Activated T-cell treated with anti-CD3 and anti-CD28 coated beads for 1 hour (primary cell): ENCODE data around the gene CD37.
"Not testable (repeated sequence)": the region's sequence is repeated elsewhere in the genome, so short reads cannot be mapped to it uniquely, and the experiment has no call there.

Source experiments
- DNase-seq: peaks from one replicate; pipeline ENCODE4 v3.0.0-alpha.2; 2020; ENCODE audit warnings: low read depth

The CD37 gene, protein sequence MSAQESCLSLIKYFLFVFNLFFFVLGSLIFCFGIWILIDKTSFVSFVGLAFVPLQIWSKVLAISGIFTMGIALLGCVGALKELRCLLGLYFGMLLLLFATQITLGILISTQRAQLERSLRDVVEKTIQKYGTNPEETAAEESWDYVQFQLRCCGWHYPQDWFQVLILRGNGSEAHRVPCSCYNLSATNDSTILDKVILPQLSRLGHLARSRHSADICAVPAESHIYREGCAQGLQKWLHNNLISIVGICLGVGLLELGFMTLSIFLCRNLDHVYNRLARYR

DNA sequence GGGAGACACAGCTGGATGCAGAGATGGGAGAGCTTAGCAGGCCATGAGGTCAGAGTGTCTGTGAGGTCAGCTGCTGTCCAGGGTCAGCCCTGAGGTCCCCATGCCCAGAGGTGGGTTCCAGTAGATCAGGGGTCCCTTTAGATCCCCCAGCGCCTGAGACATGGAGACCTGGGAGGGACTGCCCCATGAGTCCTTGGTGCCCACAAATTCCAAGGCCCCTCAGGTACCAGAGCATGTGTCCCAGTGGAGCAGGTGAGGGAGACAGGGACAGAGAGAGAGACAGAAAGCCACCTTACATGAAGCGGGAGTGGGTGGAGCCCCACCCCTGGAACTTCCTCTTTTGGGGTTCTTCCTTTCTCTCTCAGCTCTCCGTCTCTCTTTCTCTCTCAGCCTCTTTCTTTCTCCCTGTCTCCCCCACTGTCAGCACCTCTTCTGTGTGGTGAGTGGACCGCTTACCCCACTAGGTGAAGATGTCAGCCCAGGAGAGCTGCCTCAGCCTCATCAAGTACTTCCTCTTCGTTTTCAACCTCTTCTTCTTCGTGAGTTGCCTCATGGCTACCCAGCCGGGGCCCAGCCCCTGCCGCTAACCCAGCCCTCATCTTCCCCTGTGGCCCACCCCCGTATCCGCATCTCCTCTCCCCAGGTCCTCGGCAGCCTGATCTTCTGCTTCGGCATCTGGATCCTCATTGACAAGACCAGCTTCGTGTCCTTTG lies at the start of gene CD37:
TSS of gene CD37 (plus strand) at position 336 of the 713 bp plus-strand sequence. CDS start at position 471, 135 bp downstream.
- peak; percentile 44 for DNase-seq

DNA sequence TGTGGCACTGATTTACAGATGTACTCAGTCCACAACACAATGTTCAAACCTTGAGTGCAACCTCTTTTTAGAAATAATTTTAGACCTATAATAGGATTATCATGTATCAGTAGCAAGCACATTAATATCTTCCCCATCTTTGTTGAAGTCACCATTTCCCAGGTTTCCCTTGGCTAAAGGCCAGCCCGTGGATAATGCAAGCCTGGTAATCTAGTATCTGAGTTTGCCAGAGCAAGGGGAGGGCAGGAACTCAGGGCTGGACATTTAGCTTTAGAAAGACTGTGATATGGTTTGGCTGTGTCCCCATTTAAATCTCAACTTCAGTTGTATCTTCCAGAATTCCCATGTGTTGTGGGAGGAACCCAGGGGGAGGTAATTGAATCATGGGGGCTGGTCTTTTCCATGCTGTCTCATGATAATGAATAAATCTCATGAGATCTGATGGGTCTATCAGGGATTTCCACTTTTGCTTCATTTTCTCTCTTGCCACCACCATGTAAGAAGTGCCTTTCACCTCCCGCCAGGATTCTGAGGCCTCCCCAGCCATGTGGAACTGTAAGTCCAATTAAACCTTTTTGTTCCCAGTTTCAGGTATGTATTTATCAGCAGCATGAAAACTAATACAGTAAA lies 48.0 kb upstream of the CD37 start:
- no peak for DNase-seq

DNA sequence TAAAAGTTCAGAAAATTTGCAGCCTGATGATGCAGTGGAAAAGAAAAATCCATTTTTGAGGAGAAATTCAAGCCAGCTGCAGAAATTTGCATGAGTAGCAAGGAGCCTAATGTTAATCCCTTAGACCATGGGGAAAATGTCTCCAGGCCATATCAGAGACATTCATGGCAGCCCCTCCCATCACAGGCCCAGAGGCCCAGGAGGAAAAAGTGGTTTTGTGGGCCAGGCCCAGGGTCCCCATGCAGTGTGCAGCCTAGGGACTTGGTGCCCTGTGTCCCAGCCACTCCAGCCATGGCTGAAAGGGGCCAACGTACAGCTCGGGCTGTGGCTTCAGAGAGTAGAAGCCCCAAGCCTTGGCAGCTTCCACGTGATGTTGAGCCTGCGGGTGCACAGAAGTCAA lies 47.0 kb upstream of the CD37 start:
- DNase-seq, result not testable (repeated sequence)

DNA sequence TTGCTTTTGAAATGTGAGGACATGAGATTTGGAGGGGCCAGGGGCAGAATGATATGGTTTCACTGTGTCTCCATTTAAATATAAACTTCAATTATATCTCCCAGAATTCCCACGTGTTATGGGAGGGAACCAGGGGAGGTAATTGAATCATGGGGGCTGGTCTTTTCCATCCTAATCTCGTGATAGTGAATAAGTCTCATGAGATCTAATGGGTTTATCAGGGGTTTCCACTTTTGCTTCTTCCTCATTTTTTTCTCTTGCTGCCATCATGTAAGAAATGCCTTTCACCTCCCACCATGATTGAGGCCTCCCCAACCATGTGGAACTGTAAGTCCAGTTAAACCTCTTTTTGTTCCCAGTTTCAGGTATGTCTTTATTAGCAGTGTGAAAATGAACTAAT lies 45.9 kb upstream of the CD37 start:
- DNase-seq, result not testable (repeated sequence)

DNA sequence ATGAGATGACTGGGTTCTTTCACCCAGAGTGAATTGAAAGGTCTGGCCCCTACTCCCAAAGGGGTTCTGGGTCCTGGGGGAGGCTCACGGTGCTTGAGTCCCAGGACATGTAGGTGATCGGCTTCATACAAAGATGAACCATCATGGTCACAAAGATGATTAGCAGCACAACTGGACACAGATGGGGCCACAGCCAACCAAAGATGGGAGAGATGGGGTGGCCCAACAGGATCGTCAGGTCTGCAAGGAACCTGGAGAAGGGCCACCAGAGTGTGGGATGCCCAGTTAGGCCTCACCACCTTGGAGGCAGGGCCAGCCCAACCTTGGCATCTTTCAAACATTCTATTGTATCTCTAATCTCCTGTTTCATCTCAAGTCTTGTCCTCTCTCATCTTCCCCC lies 44.7 kb upstream of the CD37 start:
- no peak for DNase-seq

DNA sequence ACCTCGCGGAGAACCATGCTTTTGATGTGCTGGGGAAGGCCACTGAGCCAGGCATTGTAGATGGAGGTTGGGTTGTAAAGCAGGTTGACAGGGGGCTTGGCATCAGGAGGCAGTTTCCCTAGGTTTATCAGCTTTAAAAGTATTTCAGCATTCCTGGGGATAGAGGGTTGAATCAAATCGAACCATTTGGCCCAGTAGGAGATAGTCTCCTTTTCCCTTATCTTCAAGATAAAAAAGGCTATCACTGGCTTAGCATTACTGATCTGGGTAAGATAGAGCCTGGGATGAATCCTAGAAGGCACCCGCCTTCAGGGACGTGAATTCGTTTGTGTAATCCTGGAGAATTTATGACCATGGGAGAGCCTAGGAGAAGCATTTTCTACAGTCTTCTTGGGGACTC lies 40.8 kb upstream of the CD37 start:
- no peak for DNase-seq

DNA sequence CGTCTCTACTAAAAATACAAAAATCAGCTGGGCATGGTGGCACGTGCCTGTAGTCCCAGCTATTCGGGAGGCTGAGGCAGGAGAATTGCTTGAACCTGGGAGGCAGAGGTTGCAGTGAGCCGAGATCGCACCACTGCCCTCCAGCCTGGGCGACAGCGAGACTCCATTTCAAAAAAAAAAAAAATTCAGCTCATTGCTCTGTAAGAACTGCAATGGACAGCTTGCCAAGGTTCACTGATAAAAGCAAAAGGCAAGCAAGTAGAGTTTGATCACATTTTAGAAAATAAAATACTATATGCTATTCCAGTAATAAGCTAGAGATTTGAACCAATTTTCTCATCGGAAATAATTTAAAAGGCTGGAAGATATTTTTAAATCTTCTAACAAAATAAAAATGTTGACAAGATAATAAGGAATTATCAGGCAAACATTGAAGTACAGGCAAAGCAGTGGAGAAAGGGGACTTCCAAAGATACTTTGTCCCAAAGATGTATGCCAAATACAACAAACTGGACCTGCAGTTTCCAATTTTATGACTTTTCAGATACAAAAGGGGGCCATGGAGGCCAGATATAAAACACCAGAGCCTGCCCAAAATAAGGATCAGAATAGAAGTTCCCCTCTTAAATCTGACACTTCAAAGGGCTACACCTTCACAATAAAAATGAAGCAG lies 39.9 kb upstream of the CD37 start:
- no peak for DNase-seq

DNA sequence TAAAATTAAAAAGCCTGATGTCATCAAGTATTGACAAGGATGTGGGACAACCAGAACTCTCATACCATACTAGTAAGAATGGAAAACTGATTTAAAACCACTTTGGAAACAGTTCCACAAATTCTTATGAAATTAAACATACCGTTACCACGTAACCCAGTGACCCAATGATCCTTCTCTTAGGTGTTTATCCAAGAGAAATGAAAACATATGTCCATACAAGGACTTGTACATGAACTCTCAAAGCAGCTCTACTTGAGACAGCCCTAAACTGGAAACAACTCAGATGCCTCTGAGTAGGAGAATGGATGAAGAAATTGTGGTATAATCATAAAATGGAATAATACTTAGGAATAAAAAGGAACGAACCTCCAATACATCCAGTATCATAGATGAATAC lies 37.8 kb upstream of the CD37 start:
- no peak for DNase-seq

DNA sequence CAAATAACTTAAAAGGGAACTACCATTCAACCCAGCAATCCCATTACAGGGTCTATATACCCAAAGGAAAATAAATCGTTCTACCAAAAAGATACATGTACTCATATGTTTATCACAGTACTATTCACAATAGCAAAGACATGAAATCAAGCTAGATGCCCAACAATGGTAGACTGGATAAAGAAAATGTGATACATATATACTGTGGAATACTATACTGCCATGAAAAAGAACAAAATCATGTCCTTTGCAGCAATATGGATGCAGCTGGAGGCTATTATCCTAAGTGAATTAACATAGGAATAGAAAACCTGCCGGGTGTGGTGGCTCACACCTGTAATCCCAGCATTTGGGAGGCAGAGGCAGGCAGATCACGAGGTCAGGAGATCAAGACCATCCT lies 36.6 kb upstream of the CD37 start:
- DNase-seq, result not testable (repeated sequence)

DNA sequence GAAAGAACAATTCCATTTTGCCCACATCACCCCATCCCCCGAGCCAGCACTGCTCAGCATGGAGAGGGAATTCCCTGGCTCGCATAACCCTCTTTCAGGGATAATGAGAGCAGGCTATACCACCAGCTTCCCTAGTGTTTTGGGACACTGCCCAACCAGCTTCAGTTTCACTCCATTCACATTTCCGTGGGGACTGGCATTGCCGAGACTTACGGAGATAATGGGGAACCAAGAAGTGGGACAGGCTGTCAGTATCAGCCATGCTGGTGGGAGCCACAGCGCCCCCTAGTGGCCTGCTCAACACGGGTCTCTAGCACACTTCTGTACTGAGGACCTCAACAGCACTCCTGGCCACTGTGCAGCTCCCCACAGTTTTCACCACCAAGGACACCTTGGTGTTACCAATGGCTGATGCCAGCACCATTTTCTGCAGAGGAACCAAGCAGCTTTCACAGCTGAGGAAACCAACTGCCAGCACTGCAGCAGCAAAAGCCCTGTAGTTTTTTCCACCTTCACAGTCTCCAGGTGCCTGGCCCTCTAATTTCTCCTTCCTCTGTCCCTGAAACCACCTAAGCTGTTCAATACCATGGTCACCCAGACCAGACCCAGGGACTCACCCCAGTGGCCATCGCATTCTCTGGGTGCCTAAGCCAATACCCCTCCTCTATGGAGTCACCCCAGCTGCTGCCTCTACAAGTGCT lies 33.9 kb upstream of the CD37 start:
- DNase-seq, result peak; percentile 76

DNA sequence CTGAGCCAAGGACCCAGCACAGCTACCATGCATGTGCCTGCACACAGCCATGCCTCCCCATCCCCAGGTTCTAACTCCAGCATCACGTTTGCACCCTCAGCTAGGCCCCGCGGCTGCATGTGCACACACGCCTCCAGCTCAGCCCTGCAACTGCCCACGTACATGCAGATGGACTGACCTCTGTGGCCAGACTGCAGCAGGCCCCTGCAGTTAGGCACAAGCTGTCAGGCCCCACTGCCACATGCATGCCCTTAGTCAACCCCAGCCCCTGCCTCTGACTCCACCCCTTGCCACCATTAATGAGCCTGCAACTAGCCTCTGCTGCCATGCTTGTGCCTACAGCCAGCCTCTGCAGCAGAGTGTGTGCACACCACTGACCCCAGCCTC lies 33.3 kb upstream of the CD37 start:
- DNase-seq, result no peak

DNA sequence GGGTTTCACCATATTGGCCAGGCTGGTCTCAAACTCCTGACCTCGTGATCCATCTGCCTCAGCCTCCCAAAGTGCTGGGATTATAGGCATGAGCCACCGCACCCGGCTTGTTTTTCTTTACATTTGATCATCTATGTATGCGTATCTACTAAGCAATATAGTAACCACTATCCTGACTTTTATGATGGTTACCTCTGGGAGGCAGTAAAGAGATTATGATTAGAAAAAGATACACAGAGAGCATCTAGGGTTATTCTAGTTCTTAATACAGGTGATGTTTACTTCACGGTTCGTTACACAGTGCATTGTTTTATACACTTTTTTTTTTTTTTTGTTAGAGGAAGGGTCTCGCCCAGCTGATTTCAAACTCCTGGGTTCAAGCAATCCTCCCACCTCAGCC lies 28.5 kb upstream of the CD37 start:
- DNase-seq, result not testable (repeated sequence)

DNA sequence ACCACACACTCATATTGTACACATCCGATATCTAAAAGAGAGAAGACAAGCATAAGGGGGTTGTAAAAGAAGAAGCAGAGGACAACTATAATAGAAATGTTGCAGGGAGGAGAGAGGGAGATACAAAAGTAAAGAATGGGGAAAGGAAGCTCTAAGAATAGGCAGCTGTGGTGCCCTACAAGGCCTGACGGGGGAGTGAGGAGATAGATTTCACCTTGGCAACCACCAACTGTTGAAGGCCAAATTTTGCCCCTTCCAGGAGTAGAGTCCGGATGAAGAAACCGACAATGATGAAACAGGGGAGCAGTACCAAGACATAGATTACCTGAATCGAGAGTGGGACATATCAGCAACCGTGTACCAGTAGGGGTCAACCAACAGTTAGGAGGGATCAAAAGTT lies 26.1 kb upstream of the CD37 start:
- no peak for DNase-seq

DNA sequence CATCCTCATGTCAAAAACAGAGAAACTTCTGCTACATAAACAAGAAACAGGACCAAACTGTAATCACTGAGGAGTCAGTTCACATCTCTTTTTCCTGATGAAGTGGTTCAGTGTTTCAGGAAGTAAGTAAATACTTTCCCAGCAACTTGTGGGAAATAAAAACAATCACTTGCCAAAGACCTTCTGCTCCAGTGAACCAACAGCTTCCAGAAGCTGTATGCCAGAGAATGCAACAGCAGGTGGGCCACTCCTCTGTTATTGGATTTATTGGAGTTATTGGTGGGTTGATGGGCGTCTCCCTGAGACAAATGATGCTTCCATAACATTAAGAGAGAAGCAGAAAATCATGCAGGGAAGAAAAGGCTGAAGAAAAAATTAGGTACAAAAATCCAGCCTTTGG lies 20.1 kb upstream of the CD37 start:
- DNase-seq, result no peak

DNA sequence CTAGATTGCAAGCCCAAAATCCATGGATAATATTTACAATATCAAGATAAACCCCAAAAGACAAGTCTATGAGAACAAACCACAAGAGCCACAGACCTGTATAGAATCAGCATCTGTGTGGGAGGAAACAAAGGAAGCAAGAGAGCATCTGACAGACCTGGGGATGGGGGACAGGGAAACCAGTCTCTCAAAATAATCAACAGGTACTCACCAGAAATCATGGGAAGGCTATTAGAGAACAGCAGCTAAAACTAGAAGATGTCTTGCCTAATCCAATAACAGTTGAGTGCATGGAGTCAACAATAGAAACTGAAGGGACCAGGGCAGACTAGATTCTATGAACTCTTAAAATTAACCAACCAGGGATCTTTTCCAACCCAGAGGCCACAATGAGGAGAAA lies 18.9 kb upstream of the CD37 start:
- DNase-seq, result no peak

DNA sequence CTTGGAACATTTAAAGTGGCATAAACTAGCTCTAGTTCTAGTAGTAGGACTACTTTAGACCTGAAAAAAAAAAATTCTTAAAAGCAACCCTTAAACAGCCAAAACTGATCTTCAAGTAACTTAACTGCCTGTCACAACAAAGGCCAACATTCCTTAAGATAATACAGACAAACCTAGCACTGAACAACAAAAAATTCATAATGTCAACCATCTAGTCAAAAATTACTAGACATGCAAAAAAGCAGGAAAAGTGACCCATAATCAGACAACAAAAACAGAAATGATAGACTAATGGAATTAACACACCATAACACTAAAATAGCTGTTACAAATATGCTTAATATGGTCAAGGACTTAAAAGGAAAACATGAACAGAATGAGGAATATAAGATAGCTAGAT lies 16.9 kb upstream of the CD37 start:
- no peak for DNase-seq

DNA sequence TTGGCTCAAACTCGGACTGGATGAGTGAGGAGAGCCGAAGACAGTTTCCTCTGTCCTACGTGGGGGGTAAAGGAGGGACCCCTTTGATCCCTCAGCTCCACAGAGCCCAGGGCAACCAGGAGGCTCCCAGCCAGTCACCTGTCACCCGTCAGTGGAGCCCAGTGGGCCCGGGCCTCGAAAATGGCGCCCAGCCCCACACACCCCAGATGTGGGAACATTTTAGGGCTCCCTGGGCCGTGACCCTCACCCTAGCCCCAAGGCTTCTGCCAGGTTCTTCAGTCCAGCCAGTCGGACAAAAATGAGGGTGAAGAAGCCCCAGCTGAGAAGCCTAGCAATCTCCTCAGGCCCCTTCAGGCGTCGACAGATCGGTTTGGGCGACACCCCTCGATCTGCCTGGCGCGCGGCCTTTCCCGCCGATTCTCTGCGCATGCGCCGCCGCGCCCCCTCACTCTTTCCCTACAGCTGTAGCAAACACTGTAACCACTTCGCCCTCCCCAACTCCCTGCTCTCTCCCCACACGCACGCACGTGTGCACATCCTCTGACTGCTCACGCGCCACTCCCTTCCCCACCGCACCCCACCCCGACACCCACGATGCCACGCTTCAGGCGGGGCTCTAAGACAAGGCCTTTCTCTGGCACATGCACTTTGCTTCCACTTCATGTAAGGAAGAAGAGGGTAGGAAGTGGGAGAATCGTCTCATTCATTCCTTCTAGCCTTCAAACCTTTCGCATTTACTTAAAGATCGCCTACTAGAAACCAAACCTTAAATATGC lies 10.2 kb upstream of the CD37 start, which contains the start of gene SLC6A16:
TSS of gene SLC6A16 (minus strand) at position 391 of the 776 bp plus-strand sequence. CDS start 13,844 bp downstream, outside the sequence.
- DNase-seq, result no peak

DNA sequence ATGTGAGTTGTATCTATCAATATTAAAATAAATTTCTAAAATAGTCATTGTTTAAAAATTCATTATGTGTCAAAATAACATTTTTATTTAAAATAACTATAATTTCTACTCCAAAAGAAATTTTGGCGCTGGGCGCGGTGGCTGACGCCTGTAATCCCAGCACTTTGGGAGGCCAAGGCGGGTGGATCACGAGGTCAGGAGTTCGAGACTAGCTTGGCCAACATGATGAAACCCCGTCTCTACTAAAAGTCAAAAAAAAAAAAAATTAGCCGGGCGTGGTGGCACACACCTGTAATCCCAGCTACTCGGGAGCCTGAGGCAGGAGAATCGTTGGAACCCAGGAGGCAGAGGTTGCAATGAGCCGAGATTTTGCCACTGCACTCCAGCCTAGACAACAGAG lies 9.4 kb upstream of the CD37 start:
- DNase-seq, result not testable (repeated sequence)

DNA sequence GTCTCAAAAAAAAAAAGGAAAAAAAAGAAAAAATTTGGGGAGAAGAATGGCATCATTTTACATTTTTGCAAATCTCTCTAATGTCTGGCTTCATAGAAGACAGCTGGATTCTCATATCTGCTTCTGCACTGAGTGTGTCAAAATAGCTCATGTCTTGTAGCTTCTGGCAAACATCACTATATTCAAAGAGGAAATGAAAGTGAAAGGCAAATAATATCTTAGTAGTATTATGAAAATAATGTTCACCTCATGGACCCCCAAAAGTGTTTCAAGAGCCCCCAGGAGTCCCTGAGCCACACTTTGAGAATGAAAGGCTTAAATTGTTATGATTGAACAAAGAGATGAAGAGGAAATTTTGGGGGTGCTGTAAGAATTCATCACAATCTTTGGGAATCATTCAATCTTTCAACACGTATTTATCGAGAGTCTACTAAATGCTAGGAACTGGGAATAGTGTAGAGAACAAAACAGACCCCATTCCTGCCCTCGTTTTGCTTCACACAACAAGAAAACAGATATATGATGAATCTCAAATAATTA lies 9.0 kb upstream of the CD37 start:
- no peak for DNase-seq

DNA sequence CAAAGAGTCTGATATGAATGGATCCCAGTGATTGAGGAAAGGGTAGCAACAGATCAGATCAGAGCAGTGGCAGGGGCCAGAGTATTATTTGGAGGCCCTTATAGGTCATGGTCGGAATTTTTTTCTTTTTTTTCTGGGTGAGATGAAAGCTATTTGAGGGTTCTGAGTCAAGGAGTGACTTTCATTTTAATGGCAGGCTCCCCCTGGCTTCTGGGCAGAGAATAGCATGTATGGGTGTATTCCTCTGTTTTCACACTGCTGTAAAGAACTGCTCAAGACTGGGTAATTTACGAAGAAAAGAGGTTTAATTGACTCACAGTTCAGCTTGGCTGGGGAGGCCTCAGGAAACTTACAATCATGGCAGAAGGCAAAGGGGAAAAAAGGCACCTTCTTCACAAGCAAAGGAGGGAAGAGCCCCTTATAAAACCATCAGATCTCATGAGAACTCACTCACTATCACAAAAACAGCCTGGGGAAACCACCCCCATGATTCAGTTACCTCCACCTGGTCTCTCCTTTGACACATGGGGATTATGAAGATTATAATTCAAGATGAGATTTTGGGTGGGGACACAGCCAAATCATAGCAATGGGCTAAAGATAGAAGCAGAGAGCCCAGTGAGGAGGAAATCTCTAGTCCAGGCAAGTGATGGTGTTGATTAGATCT lies 7.2 kb upstream of the CD37 start:
- DNase-seq, result peak; percentile 31
